Liver (tissue), 9 donors: ENCODE measurements around the gene PRKCG. TPM values are rescaled to one million over a fixed set of nuclear protein-coding genes. Genes with fewer than 3 reads are reported as not detected.
A peak's percentile ranks its signal among the peaks of the same experiment; 100 is the strongest.
"Not testable (repeated sequence)": the region's sequence is repeated elsewhere in the genome, so short reads cannot be mapped to it uniquely, and the experiment has no call there.

Experiments
- DNase-seq: peaks from one replicate; pipeline ENCODE4 v3.0.0-alpha.2; 2017; ENCODE audit warnings: low spot score
- H3K27ac ChIP-seq, 2 donors: one replicate each; pipeline ENCODE4 v1.7.0; 2013; ENCODE audit warnings: inconsistent platforms in 2 of 2, low read length in 2 of 2, control low read depth in 1 of 2, low read depth in 1 of 2, mild to moderate bottlenecking in 1 of 2
- H3K27me3 ChIP-seq, 4 donors: one replicate each; pipeline versions ENCODE4 v1.6.1 to v1.7.0; 2013; ENCODE audit warnings: low read length in 3 of 4, inconsistent platforms in 1 of 4, mild to moderate bottlenecking in 1 of 4, moderate library complexity in 1 of 4; ENCODE audit not compliant: control insufficient read depth in 4 of 4, insufficient read depth in 4 of 4
- H3K36me3 ChIP-seq, 4 donors: one replicate each; pipeline versions ENCODE4 v1.6.1 to v1.7.0; 2013; ENCODE audit warnings: low read length in 3 of 4, mild to moderate bottlenecking in 3 of 4, low read depth in 1 of 4, moderate library complexity in 1 of 4; ENCODE audit not compliant: control insufficient read depth in 4 of 4, insufficient read depth in 3 of 4
- H3K4me1 ChIP-seq, 4 donors: one replicate each; pipeline versions ENCODE4 v1.6.1 to v1.7.0; 2013; ENCODE audit warnings: low read length in 3 of 4, mild to moderate bottlenecking in 3 of 4, moderate library complexity in 1 of 4; ENCODE audit not compliant: control insufficient read depth in 4 of 4, insufficient read depth in 4 of 4
- H3K4me3 ChIP-seq, 3 donors: one replicate each; pipeline versions ENCODE4 v1.6.1 to v1.7.0; 2013; ENCODE audit warnings: low read length in 3 of 3, control low read depth in 1 of 3, low read depth in 1 of 3, mild to moderate bottlenecking in 1 of 3
- H3K9ac ChIP-seq, 2 donors: one replicate each; pipeline ENCODE4 v1.7.0; 2013; ENCODE audit warnings: low read length in 2 of 2, mild to moderate bottlenecking in 2 of 2, moderate library complexity in 2 of 2, control low read depth in 1 of 2, low read depth in 1 of 2
- H3K9me3 ChIP-seq, 4 donors: one replicate each; pipeline versions ENCODE4 v1.6.1 to v1.7.0; 2013; ENCODE audit warnings: low read length in 3 of 4; ENCODE audit not compliant: control insufficient read depth in 4 of 4
- ATF3 ChIP-seq: IDR thresholded peaks from 2 replicates; pipeline ENCODE4 v1.6.1; 2016; ENCODE audit warnings: antibody characterized with exemption
- CTCF ChIP-seq: fragments of 150-350 bp; IDR thresholded peaks from 2 replicates; pipeline ENCODE4 v1.5.1; 2017; ENCODE audit warnings: improper control_type of control experiment, low read depth, low read length; ENCODE audit not compliant: missing input control
- EGR1 ChIP-seq, 2 donors: IDR thresholded peaks; 2 replicates each; pipeline ENCODE4 v1.6.1; 2016 to 2018; ENCODE audit warnings: antibody characterized with exemption in 2 of 2, low read depth in 2 of 2
- FOXA1 ChIP-seq: IDR thresholded peaks from 2 replicates; pipeline ENCODE4 v1.6.1; 2016; ENCODE audit warnings: antibody characterized with exemption
- FOXA2 ChIP-seq: IDR thresholded peaks from 2 replicates; pipeline ENCODE4 v1.6.1; 2016; ENCODE audit warnings: antibody characterized with exemption
- HNF4A ChIP-seq, 2 donors: conservative IDR thresholded peaks; 2 replicates each; pipeline ENCODE4 v1.6.1; 2016; ENCODE audit warnings: antibody characterized with exemption in 2 of 2, mild to moderate bottlenecking in 2 of 2
- HNF4G ChIP-seq: IDR thresholded peaks from 2 replicates; pipeline ENCODE4 v1.6.1; 2016; ENCODE audit warnings: antibody characterized with exemption
- MAX ChIP-seq: IDR thresholded peaks from 2 replicates; pipeline ENCODE4 v1.6.1; 2016; ENCODE audit warnings: antibody characterized with exemption
- NR2F2 ChIP-seq: IDR thresholded peaks from 2 replicates; pipeline ENCODE4 v1.6.1; 2016; ENCODE audit warnings: antibody characterized with exemption
- RAD21 ChIP-seq, 2 donors: IDR thresholded peaks; 2 replicates each; pipeline ENCODE4 v1.6.1; 2016; ENCODE audit warnings: antibody characterized with exemption in 2 of 2, mild to moderate bottlenecking in 2 of 2
- REST ChIP-seq: IDR thresholded peaks from 2 replicates; pipeline ENCODE4 v1.6.1; 2016; ENCODE audit warnings: antibody characterized with exemption, mild to moderate bottlenecking
- RXRA ChIP-seq, 2 donors: IDR thresholded peaks; 2 replicates each; pipeline ENCODE4 v1.6.1; 2017 to 2018; ENCODE audit warnings: antibody characterized with exemption in 2 of 2, mild to moderate bottlenecking in 1 of 2
- TAF1 ChIP-seq: conservative IDR thresholded peaks from 2 replicates; pipeline ENCODE4 v1.6.1; 2016; ENCODE audit warnings: antibody characterized with exemption, mild to moderate bottlenecking
- YY1 ChIP-seq: IDR thresholded peaks from 2 replicates; pipeline ENCODE4 v1.6.1; 2016; ENCODE audit warnings: antibody characterized with exemption, mild to moderate bottlenecking
- ZBTB33 ChIP-seq: IDR thresholded peaks from 2 replicates; pipeline ENCODE4 v1.6.1; 2016; ENCODE audit warnings: antibody characterized with exemption
- WGBS: extraction: QIAGEN DNeasy Blood & Tissue Kit; methylation state at CpG from one replicate; pipeline ENCODE4 v1.1.7; 2013; 5-methylcytosine and 5-hydroxymethylcytosine counted together
- polyA plus RNA-seq, 2 donors: library from polyadenylated mRNA; stranded (reverse) in 1 of 2; unstranded in 1 of 2; fragments of 200-250 nt in 1 of 2; fragments of >200 nt in 1 of 2; fragmentation: Nextera tagmentation in 1 of 2; extraction: Ambion mirVana in 1 of 2; gene quantifications; one replicate each; pipeline versions ENCODE4 v1.2.1 to v1.2.3, GENCODE V29; 2013 to 2015
- total RNA-seq, 2 donors: library from RNA; depleted of rRNA; stranded (reverse); fragments of >200 nt; gene quantifications; one replicate each; pipeline ENCODE4 v1.2.3, GENCODE V29; 2014
- donor health status: healthy.
- donor health status: healthy.
- donor health status: healthy.
- donor health status: healthy.
- donor health status: healthy.

PRKCG gene
- total and polyA plus RNA-seq, 4 donors, result 0.09 TPM; not detected in 3

GRCh38 chr19:53869805-53870484 lies 12.1 kb upstream of the PRKCG start:
- not testable (repeated sequence) for H3K27me3 ChIP-seq, H3K9me3 ChIP-seq, H3K9ac ChIP-seq, DNase-seq
- WGBS, result 4% methylated on average over 24 of the region's 24 CpGs
- Histone ChIP-seq H3K27ac (peak overlapping the region; percentile 72 to 80), H3K36me3 (peaks cover 3 to 15% (median 9%) of the 10 kb centered on the region in 4 donors), H3K4me1 (peaks cover 0 to 18% (median 8%) of the 10 kb centered on the region in 4 donors), H3K4me3 (peak overlapping the region; percentile 44 to 71 (median 45))

GRCh38 chr19:53870485-53870844 lies 11.5 kb upstream of the PRKCG start:
- Histone ChIP-seq H3K4me1 (peaks cover 0 to 18% (median 8%) of the 10 kb centered on the region in 4 donors), H3K27ac (peak overlapping the region; percentile 41 to 49), H3K9ac (no peak overlapping the region), H3K9me3 (no peaks in the 10 kb centered on the region), H3K36me3 (peaks cover 3 to 15% (median 9%) of the 10 kb centered on the region in 4 donors), H3K27me3 (no peaks in the 10 kb centered on the region), H3K4me3 (no peak overlapping the region)
- WGBS, result 67% methylated on average over 5 of the region's 5 CpGs
- DNase-seq, result no peak
- no peak for TF ChIP-seq ATF3
- no peak for TF ChIP-seq NR2F2
- TF ChIP-seq EGR1 (IDR thresholded peaks at IDR 0.05; ENCODE audit: low read depth in 2 of 2), result no peak
- no peak for TF ChIP-seq TAF1
- no peak for TF ChIP-seq RAD21 (IDR thresholded peaks at IDR 0.05)
- TF ChIP-seq FOXA2, result no peak
- no peak for TF ChIP-seq CTCF
- no peak for TF ChIP-seq FOXA1
- TF ChIP-seq HNF4A (conservative IDR thresholded peaks at IDR 0.05), result no peak
- no peak for TF ChIP-seq REST
- no peak for TF ChIP-seq ZBTB33
- no peak for TF ChIP-seq MAX
- no peak for TF ChIP-seq RXRA (IDR thresholded peaks at IDR 0.05)
- TF ChIP-seq HNF4G, result no peak
- TF ChIP-seq YY1, result no peak
